ENCODE measurements around the gene LRRC72. TPM values are rescaled to one million over a fixed set of nuclear protein-coding genes. Genes with fewer than 3 reads are reported as not detected.

The LRRC72 gene
- total and polyA plus RNA-seq, 10 of the 15 experiments (the other 5 are each of a cell fraction or from before 2014, with no cell fraction given) = not detected

- POLR2A ChIA-PET = no interaction called here
Measured at GRCh38 chr7:16515785-16516685, 10.6 kb upstream of the LRRC72 start.

More at GRCh38 chr7:16515785-16516685, 10.6 kb upstream of the LRRC72 start:
- Histone ChIP-seq H3K36me3 (ENCODE audit: control insufficient read depth in 2 of 2, insufficient read depth in 2 of 2, low read length in 1 of 2) (no peaks in the 10 kb centered on the region), H3K79me2 (ENCODE audit: control insufficient read depth, insufficient read depth, low read length) (no peaks in the 10 kb centered on the region), H3K9ac (ENCODE audit: control insufficient read depth, insufficient read depth, low read length) (no peak overlapping the region), H3K4me1 (ENCODE audit: control insufficient read depth, insufficient read depth, low read length) (no peaks in the 10 kb centered on the region), H3K4me3 (no peak overlapping the region), H3K27ac (ENCODE audit: control insufficient read depth, insufficient read depth) (no peak overlapping the region), H2AFZ (ENCODE audit: control insufficient read depth, low read depth, low read length) (no peak overlapping the region), H3K4me2 (ENCODE audit: control insufficient read depth, insufficient read depth) (no peak overlapping the region), H3K9me3 (replicated peaks; ENCODE audit: control insufficient read depth, insufficient read depth, low read length) (no peaks in the 10 kb centered on the region), H3K27me3 (replicated peaks in 1 of 2; ENCODE audit: control insufficient read depth in 2 of 2, insufficient read depth in 2 of 2, low read length in 1 of 2) (no peaks in the 10 kb centered on the region; a peak in 1 of 4 replicates), H4K20me1 (ENCODE audit: control insufficient read depth, insufficient read depth) (no peaks in the 10 kb centered on the region)
- RAD21 ChIA-PET (ENCODE audit: unreplicated experiment) = no interaction called here
- in situ Hi-C loops (cut with MboI) = no loop called here
- WGBS (ENCODE audit: insufficient coverage, insufficient replicate concordance, low lambda C conversion rate, missing lambda C conversion rate) = 14% methylated on average over 2 of the region's 2 CpGs
- intact Hi-C loops (cut with micrococcal nuclease; ENCODE audit: unreplicated experiment) = no loop called here
- SMC1A ChIA-PET (ENCODE audit: uncharacterized antibody, unreplicated experiment) = no interaction called here
- no TSS peak for BruUV-seq (replicated peaks)
- FAIRE-seq (no peak), DNase-seq (ENCODE audit: low read depth, low spot score) (no peak), ATAC-seq (no peak)
- CTCF ChIA-PET = no interaction called here
- TF ChIP-seq NBN (IDR thresholded peaks at IDR 0.05) (no peak), SREBF1 (IDR thresholded peaks at IDR 0.05; ENCODE audit: low read length) (no peak), CEBPZ (IDR thresholded peaks at IDR 0.05; ENCODE audit: low read depth, low read length) (no peak), GABPA (IDR thresholded peaks at IDR 0.05; ENCODE audit: low read depth) (no peak), CHD1 (IDR thresholded peaks at IDR 0.05; ENCODE audit: low read depth, low read length) (no peak), RAD21 (IDR thresholded peaks at IDR 0.05; ENCODE audit: insufficient read depth, low read depth, low read length) (no peak), NR2F1 (conservative IDR thresholded peaks at IDR 0.05) (no peak), YY1 (IDR thresholded peaks at IDR 0.05; ENCODE audit: low read depth, low read length) (no peak), PAX5 (IDR thresholded peaks at IDR 0.05; ENCODE audit: borderline replicate concordance, low read depth, low read length) (no peak), FOXK2 (IDR thresholded peaks at IDR 0.05) (no peak), PKNOX1 (IDR thresholded peaks at IDR 0.05) (no peak), BCL3 (IDR thresholded peaks at IDR 0.05; ENCODE audit: borderline replicate concordance, insufficient read depth, low read depth, low read length, poor library complexity, severe bottlenecking) (no peak), KLF5 (IDR thresholded peaks at IDR 0.05; ENCODE audit: partially characterized antibody) (no peak)
